ENCODE results near the gene RAD51D. TPM values are rescaled to one million over a fixed set of nuclear protein-coding genes. Genes with fewer than 3 reads are reported as not detected.
"Not testable (repeated sequence)": the region's sequence is repeated elsewhere in the genome, so short reads cannot be mapped to it uniquely, and the experiment has no call there.

RAD51D gene
- polyA plus RNA-seq, 3 donors = 11.7 to 12.6 (median 12.1) TPM

GRCh38 chr17:35073183-35073790 is 46.4 kb downstream of the RAD51D start:
- DNase-seq (ENCODE audit: low read depth in 3 of 3, low spot score in 2 of 3) = no peak

DNA sequence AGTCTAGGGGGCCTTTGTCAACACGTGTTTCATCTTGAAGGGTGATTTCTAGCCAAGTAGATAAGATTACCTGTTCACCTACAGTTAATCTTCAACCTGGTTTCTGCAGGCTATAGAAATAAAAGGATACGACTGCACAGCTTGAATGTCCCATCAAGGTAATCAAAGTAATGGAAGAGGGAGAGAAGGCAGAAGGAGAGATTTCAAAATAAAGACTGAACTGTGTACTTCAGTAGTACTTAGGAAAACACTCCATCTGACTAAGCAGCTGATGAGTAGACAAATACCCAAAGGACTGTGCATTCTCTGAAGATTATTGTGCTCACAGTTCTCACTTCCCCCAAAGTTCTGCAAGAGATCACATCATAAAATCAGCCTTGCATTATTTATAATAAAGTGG is 50.3 kb downstream of the RAD51D start:
- DNase-seq (ENCODE audit: low read depth in 3 of 3, low spot score in 2 of 3) = no peak

- no peak for DNase-seq (ENCODE audit: low read depth in 3 of 3, low spot score in 2 of 3)
Measured at GRCh38 chr17:35068249-35068648, 51.4 kb downstream of the RAD51D start.

DNA sequence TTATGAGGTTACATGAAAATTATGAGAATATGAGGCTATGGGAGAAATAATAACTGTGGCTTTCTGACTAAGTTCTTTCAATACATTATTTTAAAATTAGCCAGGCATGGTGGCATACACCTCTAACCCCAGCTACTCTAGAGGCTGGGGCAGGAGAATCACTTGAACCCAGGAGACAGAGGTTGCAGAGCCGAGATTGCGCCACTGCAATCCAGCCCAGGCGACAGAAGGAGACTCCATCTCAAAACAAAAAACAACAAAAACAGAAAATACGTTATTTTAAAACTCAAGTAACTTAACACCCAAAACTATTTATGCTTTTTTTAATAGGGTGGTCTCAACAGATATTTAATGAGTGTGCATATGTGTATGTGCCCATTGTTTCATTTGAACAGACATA is 53.8 kb downstream of the RAD51D start:
- DNase-seq (ENCODE audit: low read depth in 3 of 3, low spot score in 2 of 3) = no peak

DNA sequence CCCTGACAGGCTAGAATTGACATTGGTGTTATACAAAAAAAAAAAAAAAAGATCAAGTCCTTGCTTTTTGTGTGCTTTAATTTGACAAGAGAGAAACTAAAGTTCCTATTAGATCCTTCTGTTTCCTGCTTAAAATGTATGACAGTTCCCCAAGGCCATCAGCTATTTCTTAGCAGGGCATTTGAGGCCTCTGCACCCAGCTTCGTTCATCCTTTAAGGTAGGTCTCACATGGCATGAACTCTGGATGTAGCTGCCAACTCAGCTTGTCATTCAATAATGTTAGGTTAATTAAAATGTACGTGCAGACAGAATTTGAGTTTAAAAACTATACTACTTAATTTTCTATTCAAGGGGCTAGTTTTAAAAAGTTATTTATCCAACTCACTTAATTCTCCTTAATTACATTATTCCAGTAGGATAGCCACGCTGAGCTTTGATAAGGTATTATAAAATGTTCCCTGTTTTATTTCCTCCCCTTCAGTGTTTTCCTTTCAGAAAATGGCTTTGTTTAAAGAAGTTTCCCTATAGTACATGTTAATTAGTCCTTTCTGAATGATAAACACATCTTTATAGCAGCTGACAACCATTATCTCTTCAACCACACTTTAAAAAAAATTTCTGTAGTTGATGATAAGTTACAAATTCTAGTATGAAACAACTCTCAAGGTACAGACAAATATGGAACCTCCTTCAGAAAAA is 55.0 kb downstream of the RAD51D start:
- DNase-seq (ENCODE audit: low read depth in 3 of 3, low spot score in 2 of 3) = no peak

- DNase-seq (ENCODE audit: low read depth in 3 of 3, low spot score in 2 of 3) = peak; percentile 45 to 63 (median 55)
Measured at GRCh38 chr17:35063514-35064223, 56.0 kb downstream of the RAD51D start, which contains the start of gene RFFL. Gene RFFL (minus strand): TSS chr17:35063707. CDS start chr17:35026553, 37,154 bp downstream.

DNA sequence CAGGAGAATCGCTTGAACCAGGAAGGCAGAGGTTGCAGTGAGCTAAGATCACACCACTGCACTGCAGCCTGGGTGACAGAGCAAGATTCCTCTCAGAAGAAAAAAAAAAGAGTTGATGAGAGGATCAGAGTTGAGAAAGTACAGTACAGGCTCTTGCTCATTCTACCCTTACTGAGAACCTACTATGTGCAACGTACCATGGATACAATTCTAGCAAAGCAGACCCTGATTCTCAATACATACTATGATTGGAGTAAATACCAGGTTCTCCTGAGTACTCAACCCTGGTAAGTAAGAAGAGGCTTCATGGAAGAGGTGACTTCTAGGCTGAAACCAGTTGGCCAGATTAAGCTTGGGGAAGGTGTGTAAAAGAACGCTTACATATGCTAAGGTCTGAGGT is 57.4 kb downstream of the RAD51D start:
- no peak for DNase-seq (ENCODE audit: low read depth in 3 of 3, low spot score in 2 of 3)

GRCh38 chr17:35057332-35057915 is 62.2 kb downstream of the RAD51D start:
- DNase-seq (ENCODE audit: low read depth in 3 of 3, low spot score in 2 of 3) = no peak

DNA sequence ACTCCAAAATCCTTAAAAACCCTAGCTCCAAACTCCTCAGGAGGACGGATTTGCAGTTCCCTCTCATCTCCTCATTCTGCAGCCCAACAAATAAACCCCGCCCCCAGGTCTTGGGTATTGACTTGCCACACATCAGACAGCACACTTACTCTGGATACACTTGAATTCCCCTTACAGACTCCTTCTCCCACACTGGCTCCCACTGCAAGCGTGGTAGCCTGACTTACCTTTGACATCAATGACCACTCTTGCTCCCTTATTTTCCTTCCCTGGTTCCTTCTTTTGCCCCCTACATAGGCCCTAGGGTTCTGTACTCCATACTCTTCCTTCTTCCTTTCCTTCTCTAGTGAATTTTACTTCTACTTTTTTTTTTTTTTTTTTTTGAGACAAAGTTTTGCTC is 63.6 kb downstream of the RAD51D start:
- no peak for DNase-seq (ENCODE audit: low read depth in 3 of 3, low spot score in 2 of 3)

- DNase-seq (ENCODE audit: low read depth in 3 of 3, low spot score in 2 of 3) = no peak
Measured at GRCh38 chr17:35053204-35053603, 66.5 kb downstream of the RAD51D start.

- DNase-seq (ENCODE audit: low read depth in 3 of 3, low spot score in 2 of 3) = no peak
Measured at GRCh38 chr17:35052780-35053179, 66.9 kb downstream of the RAD51D start.

DNA sequence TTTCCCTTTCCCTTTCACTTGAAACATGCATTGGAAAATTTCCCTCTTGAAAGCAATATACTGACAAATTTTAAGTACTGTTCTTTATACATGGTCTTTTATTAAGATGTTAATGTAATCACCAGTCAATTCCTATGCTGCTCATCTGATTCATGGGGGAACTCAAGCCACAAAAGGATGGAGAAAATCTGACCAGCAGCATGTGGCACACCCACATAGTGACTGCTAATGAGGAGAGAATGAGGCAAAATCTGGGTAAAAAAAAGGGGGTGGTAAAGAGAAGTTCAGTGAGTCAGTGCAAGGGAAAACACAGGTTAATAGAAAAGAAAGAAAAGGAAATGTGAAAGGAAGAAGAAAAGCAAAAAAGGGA is 67.4 kb downstream of the RAD51D start:
- no peak for DNase-seq (ENCODE audit: low read depth in 3 of 3, low spot score in 2 of 3)

DNA sequence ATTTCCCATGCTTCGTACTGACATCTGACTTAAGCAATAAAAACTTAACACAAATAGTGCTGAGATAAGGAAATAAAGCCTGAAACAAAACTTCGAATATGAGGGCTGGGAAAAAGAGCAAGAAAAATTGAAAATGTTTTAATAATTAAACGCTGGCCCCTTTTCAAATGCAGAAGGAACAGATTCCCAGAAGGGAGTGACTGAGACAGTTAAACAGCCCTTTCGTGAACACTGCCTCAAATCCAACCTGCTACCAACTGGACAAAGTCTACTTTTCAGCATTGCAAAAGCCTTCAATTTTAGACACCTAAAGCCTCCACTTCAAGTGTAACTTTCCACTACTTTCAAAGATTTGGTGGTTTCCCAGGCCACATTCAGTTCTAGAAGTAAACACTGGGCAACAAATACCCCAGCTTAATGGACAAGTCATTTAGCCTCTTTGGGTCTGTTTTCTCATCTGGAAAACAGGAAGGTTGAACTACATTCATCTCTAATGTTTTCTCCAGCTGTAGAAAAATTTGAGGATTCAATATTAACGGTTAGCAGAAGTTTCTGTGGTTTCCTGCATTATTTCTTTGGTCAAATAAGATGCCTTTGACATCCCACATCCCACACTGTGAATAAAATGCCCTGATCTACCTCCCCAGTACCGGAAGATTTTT is 68.0 kb downstream of the RAD51D start:
- no peak for DNase-seq (ENCODE audit: low read depth in 3 of 3, low spot score in 2 of 3)

DNA sequence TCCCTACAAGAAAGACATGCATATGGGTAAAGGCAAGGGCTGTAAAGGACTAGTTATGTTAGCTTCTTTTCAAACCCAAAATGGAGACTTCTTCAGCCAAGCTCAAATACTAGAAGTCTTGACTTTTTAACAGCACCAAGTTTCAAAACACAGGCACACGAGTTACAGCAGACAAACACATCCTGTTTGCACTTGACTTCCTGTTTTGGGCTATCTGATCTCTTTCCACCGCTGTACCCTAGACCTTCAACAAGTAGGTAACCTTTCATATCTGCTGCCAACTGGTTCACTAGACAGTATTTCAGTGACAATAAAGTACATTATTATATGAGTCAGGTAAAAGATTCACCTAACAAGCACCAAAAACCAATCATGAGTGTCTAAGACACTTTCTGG is 68.5 kb downstream of the RAD51D start:
- no peak for DNase-seq (ENCODE audit: low read depth in 3 of 3, low spot score in 2 of 3)

DNA sequence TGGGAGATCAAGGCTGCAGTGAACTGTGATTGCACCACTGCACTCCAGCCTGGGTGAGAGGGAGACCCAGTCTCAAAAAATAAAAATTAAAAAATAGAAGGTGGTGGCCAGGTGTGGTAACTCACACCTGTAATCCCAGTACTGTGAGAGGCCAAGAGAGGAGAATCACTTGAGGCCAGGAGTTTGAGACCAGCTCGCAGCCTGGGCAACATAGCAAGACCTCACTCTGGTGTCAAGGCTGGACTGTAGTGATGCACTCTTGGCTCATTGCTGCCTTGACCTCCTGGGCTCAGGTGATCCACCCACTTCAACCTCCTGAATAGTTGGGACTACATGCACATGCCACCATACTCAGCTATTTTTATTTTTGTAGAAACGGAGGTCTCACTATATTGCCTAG is 69.5 kb downstream of the RAD51D start:
- DNase-seq (ENCODE audit: low read depth in 3 of 3, low spot score in 2 of 3) = no peak

DNA sequence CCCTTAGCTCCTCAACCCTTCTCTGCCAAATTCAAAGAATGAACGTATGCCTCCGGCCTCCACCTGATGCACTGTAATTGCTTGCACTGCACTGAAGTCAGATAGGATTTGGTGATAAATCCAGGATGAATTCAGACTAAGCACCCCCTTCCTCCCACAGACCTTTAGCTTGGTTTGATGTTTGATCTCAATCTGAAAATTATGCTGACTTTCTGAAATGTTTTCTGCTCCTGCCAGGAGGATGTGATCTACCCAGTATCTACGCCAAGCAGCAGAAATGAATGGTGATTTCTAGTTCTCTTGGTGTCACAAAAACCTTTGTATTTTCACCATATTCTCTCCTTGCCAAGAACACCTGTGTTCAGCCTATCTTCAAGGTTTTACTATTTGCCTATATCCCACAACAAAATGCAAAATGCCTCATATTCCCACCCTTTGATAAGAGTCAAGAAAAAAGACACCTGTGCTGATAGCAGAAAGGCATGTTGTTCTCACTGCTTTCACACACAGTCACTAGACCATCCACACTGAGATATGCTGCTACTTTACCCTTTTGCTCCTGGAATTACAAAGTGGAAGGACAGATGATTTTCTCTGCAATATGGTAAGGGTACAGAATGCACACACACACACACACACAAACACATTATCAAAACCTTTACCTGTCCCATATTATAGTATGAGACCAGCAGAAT is 70.8 kb downstream of the RAD51D start:
- no peak for DNase-seq (ENCODE audit: low read depth in 3 of 3, low spot score in 2 of 3)

GRCh38 chr17:35046740-35047283 is 72.8 kb downstream of the RAD51D start:
- no peak for DNase-seq (ENCODE audit: low read depth in 3 of 3, low spot score in 2 of 3)

DNA sequence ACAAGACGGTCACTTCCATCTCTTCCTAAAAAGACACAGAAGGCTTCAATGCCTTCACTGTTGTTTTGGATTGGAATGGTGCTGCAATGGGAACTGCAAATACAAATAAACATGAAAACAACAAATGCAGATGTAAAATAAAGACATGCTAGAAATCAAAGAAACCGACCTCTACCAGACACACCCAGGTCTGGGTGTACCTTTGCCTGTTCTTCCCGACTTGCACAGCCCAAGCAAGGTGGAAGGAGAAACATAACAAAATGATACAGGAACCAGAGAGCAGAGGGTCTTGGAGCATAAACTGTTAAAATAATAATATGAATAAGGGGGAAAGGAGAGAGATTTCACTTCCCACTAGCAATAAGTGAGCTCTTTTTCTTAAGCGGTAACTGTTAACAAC is 73.4 kb downstream of the RAD51D start:
- DNase-seq (ENCODE audit: low read depth in 3 of 3, low spot score in 2 of 3) = no peak

GRCh38 chr17:35045458-35045979 is 74.1 kb downstream of the RAD51D start:
- DNase-seq (ENCODE audit: low read depth in 3 of 3, low spot score in 2 of 3) = not testable (repeated sequence)

- no peak for DNase-seq (ENCODE audit: low read depth in 3 of 3, low spot score in 2 of 3)
Measured at GRCh38 chr17:35044181-35044580, 75.5 kb downstream of the RAD51D start.
